Stimulated activated CD4-positive, alpha-beta T cell treated with anti-CD3 and anti-CD28 coated beads, TNF-alpha, amount 100 ng/mL, for 1 hour (primary cell): Measurements from ENCODE around the gene KBTBD8.

ENCODE experiments used
- DNase-seq, 3 donors: peaks; one replicate each; pipeline ENCODE4 v3.0.0-alpha.2; 2020; ENCODE audit warnings: low read depth in 3 of 3, low spot score in 1 of 3

KBTBD8 gene

GRCh38 chr3:66996696-66997095, 1.4 kb upstream of the KBTBD8 start:
- DNase-seq: no peak

- DNase-seq: no peak
These were observed 471 bp upstream of the KBTBD8 start for GRCh38 chr3:66997560-66998112.

- no peak for DNase-seq
These were observed 763 bp downstream of the KBTBD8 start for GRCh38 chr3:66998904-66999235.

GRCh38 chr3:67000009-67000408, 1.9 kb downstream of the KBTBD8 start:
- no peak for DNase-seq

GRCh38 chr3:67001086-67001861, 3.2 kb downstream of the KBTBD8 start:
- no peak for DNase-seq

GRCh38 chr3:67005974-67006373, 7.9 kb downstream of the KBTBD8 start:
- DNase-seq: no peak

- no peak for DNase-seq
These were observed 8.4 kb downstream of the KBTBD8 start for GRCh38 chr3:67006460-67006859.

GRCh38 chr3:67008388-67008787, 10.3 kb downstream of the KBTBD8 start:
- DNase-seq: no peak

- no peak for DNase-seq
These were observed 11.6 kb downstream of the KBTBD8 start for GRCh38 chr3:67009716-67010115.

GRCh38 chr3:67011414-67012131, 13.5 kb downstream of the KBTBD8 start:
- no peak for DNase-seq

GRCh38 chr3:67012564-67012963, 14.5 kb downstream of the KBTBD8 start:
- no peak for DNase-seq

GRCh38 chr3:67015702-67016484, 17.8 kb downstream of the KBTBD8 start:
- no peak for DNase-seq

GRCh38 chr3:67016522-67017080, 18.5 kb downstream of the KBTBD8 start:
- no peak for DNase-seq

GRCh38 chr3:67017211-67017610, 19.1 kb downstream of the KBTBD8 start:
- DNase-seq: no peak

- no peak for DNase-seq
These were observed 20.1 kb downstream of the KBTBD8 start for GRCh38 chr3:67018105-67018788.

GRCh38 chr3:67018789-67019526, 20.9 kb downstream of the KBTBD8 start:
- DNase-seq: no peak

- no peak for DNase-seq
These were observed 30.1 kb downstream of the KBTBD8 start for GRCh38 chr3:67028001-67028784.

GRCh38 chr3:67030785-67031740, 33.0 kb downstream of the KBTBD8 start:
- DNase-seq: no peak
